ENCODE measurements around the gene RUNX2.
A peak's percentile ranks its signal among the peaks of the same experiment; 100 is the strongest.

Gene RUNX2

GRCh38 chr6:45665859-45666258 lies 337.7 kb downstream of the RUNX2 start:
- H4K20me1 ChIP-seq (ENCODE audit: insufficient read depth), result no peaks in the 10 kb centered on the region
- TF ChIP-seq CTCF (conservative IDR thresholded peaks at IDR 0.05; ENCODE audit: low read depth, low read length), result no peak
- H3K9ac ChIP-seq, result no peak overlapping the region
- no peaks in the 10 kb centered on the region for H3K79me2 ChIP-seq (ENCODE audit: insufficient read depth, low read depth)
- no peaks in the 10 kb centered on the region for H3K27me3 ChIP-seq (ENCODE audit: insufficient read depth, low read depth)
- H3K27ac ChIP-seq, result no peak overlapping the region
- H3K4me3 ChIP-seq (IDR thresholded peaks at IDR 0.05; ENCODE audit: insufficient read depth, low read depth, low read length), result no peak overlapping the region
- H3K4me1 ChIP-seq (ENCODE audit: low read depth, poor library complexity, severe bottlenecking), result peaks cover 11% of the 10 kb centered on the region
- 0 out of 2 replicates have a peak overlapping the region, but pooled peaks have one; percentile 3 for H3K4me2 ChIP-seq
- H2AFZ ChIP-seq (ENCODE audit: low read depth), result no peak overlapping the region
- H3K36me3 ChIP-seq (ENCODE audit: insufficient read depth), result no peaks in the 10 kb centered on the region

- Histone ChIP-seq H3K36me3 (ENCODE audit: insufficient read depth) (no peaks in the 10 kb centered on the region), H3K9ac (no peak overlapping the region), H3K4me1 (ENCODE audit: low read depth, poor library complexity, severe bottlenecking) (peaks cover 11% of the 10 kb centered on the region), H2AFZ (ENCODE audit: low read depth) (no peak overlapping the region), H3K27ac (no peak overlapping the region), H3K79me2 (ENCODE audit: insufficient read depth, low read depth) (no peaks in the 10 kb centered on the region), H4K20me1 (ENCODE audit: insufficient read depth) (no peaks in the 10 kb centered on the region), H3K27me3 (ENCODE audit: insufficient read depth, low read depth) (no peaks in the 10 kb centered on the region), H3K4me2 (no peak overlapping the region), H3K4me3 (IDR thresholded peaks at IDR 0.05; ENCODE audit: insufficient read depth, low read depth, low read length) (no peak overlapping the region)
- no peak for TF ChIP-seq CTCF (conservative IDR thresholded peaks at IDR 0.05; ENCODE audit: low read depth, low read length)
Observed at GRCh38 chr6:45666846-45667245, 338.7 kb downstream of the RUNX2 start.

- peaks cover 11% of the 10 kb centered on the region for H3K4me1 ChIP-seq (ENCODE audit: low read depth, poor library complexity, severe bottlenecking)
- no peak overlapping the region for H3K4me3 ChIP-seq (IDR thresholded peaks at IDR 0.05; ENCODE audit: insufficient read depth, low read depth, low read length)
- H3K79me2 ChIP-seq (ENCODE audit: insufficient read depth, low read depth), result no peaks in the 10 kb centered on the region
- H3K36me3 ChIP-seq (ENCODE audit: insufficient read depth), result no peaks in the 10 kb centered on the region
- H4K20me1 ChIP-seq (ENCODE audit: insufficient read depth), result no peaks in the 10 kb centered on the region
- no peak for TF ChIP-seq CTCF (conservative IDR thresholded peaks at IDR 0.05; ENCODE audit: low read depth, low read length)
- H3K9ac ChIP-seq, result no peak overlapping the region
- no peak overlapping the region for H3K27ac ChIP-seq
- H3K27me3 ChIP-seq (ENCODE audit: insufficient read depth, low read depth), result no peaks in the 10 kb centered on the region
- H2AFZ ChIP-seq (ENCODE audit: low read depth), result no peak overlapping the region
- no peak overlapping the region for H3K4me2 ChIP-seq
Observed at GRCh38 chr6:45667300-45667699, 339.2 kb downstream of the RUNX2 start.

GRCh38 chr6:45667766-45668165 lies 339.6 kb downstream of the RUNX2 start:
- Histone ChIP-seq H3K27me3 (ENCODE audit: insufficient read depth, low read depth) (no peaks in the 10 kb centered on the region), H3K4me2 (no peak overlapping the region), H3K9ac (no peak overlapping the region), H3K4me1 (ENCODE audit: low read depth, poor library complexity, severe bottlenecking) (peaks cover 11% of the 10 kb centered on the region), H3K4me3 (IDR thresholded peaks at IDR 0.05; ENCODE audit: insufficient read depth, low read depth, low read length) (no peak overlapping the region), H3K27ac (no peak overlapping the region), H4K20me1 (ENCODE audit: insufficient read depth) (no peaks in the 10 kb centered on the region), H2AFZ (ENCODE audit: low read depth) (no peak overlapping the region), H3K79me2 (ENCODE audit: insufficient read depth, low read depth) (no peaks in the 10 kb centered on the region), H3K36me3 (ENCODE audit: insufficient read depth) (no peaks in the 10 kb centered on the region)
- TF ChIP-seq CTCF (conservative IDR thresholded peaks at IDR 0.05; ENCODE audit: low read depth, low read length), result no peak
